HepG2 (cell line): ENCODE measurements around the gene CUL1.

Source experiments
- NFYB ChIP-seq: sonication (generic); formaldehyde crosslinking; IDR thresholded peaks from 2 replicates; pipeline ENCODE4 v1.4.0; 2020; ENCODE audit warnings: missing genetic modification reagents
- ZNF138 ChIP-seq: sonication (generic); formaldehyde crosslinking; IDR thresholded peaks from 2 replicates; pipeline ENCODE4 v1.5.0; 2020; ENCODE audit warnings: mild to moderate bottlenecking, low read depth, missing genetic modification reagents

GRCh38 chr7:148763622-148764021, 64.9 kb downstream of the CUL1 start:
- no peak for TF ChIP-seq ZNF138 (CRISPR knock-in tag)
- no peak for TF ChIP-seq NFYB
